ENCODE measurements around the gene DSCAML1. TPM values are rescaled to one million over a fixed set of nuclear protein-coding genes. Genes with fewer than 3 reads are reported as not detected.

Gene DSCAML1
- total and polyA plus RNA-seq, 9 of the 15 experiments (the other 6 are each of a cell fraction or from before 2014, with no cell fraction given) = not detected

DNA sequence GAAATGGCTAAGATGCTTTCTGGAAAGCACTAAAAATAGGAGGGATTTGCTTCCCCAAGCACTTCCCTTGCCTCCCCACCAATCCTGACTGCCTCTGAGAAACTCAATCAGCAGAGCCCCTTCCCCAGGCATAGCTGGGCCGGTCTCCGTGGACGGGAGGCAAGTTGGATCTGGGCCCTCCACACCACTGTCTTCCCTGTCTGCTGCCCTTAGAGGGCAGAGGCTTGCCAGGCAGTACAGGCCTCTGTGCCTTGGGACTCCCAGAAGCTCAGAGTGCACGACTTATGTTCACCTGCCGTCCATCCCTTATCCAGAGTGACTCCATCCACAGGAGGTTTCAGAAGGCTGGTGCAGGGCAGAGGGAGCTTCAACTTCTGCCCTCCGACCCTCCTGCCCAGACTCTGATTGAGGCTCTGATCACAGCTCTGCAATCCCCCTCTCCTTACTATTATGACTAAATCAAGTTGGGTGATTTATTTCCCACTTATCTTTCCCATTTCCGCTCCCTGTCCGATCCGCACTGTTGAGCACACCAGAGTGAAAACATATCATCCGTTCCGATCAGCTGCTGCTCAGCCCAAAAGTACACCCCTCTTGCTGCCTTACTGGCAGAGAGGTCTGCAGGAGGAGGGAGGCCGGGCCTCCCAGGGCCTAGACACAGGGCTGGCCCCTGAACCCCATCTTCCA lies 71.8 kb downstream of the DSCAML1 start:
- DNase-seq (ENCODE audit: extremely low read depth in 1 of 4, low spot score in 3 of 4) (no peak), FAIRE-seq (no peak), ATAC-seq (no peak)
- Histone ChIP-seq H4K20me1 (replicated peaks; ENCODE audit: control insufficient read depth, insufficient read depth, low read length) (peaks cover 12% of the 10 kb centered on the region; the same call in 1 of the 2 replicates), H3K4me3 (no peak overlapping the region), H3K9ac (ENCODE audit: insufficient read depth in 1 of 2, low read depth in 2 of 2, low read length in 2 of 2) (no peak overlapping the region), H3K79me2 (ENCODE audit: control insufficient read depth, insufficient read depth, low read length) (no peaks in the 10 kb centered on the region), H3K4me2 (ENCODE audit: insufficient read depth, low read length) (no peak overlapping the region), H2AFZ (ENCODE audit: low read depth, low read length) (no peak overlapping the region), H3K9me1 (ENCODE audit: control insufficient read depth, insufficient read depth, low read length) (no peaks in the 10 kb centered on the region), H3K9me3 (replicated peaks; ENCODE audit: control insufficient read depth, insufficient read depth, low read depth, low read length) (no peaks in the 10 kb centered on the region), H3K27ac (ENCODE audit: extremely low read depth, low read depth, low read length) (no peak overlapping the region), H3K4me1 (replicated peaks in 1 of 2; ENCODE audit: control insufficient read depth in 2 of 2, insufficient read depth in 2 of 2, low read length in 2 of 2) (no peaks in the 10 kb centered on the region), H3K36me3 (ENCODE audit: control insufficient read depth, insufficient read depth, low read length) (no peaks in the 10 kb centered on the region), H3K27me3 (ENCODE audit: control insufficient read depth in 2 of 2, insufficient read depth in 2 of 2, low read length in 2 of 2) (peaks cover 19 to 48% of the 10 kb centered on the region in 2 experiments; a peak in 4 of 5 replicates)
- ChIA-PET CTCF (ENCODE audit: low intra/inter-chr PET ratio) (no interaction called here), POLR2A (interaction anchor here (0.7 kb wide), 1 partner anchor 68 kb away, joined by 4 read pairs; no protein-coding TSS in a partner anchor)
- intact Hi-C loops (cut with micrococcal nuclease) = no loop called here
- no TSS peak for BruUV-seq (replicated peaks)
- TF ChIP-seq GATA2 (CRISPR knock-in tag; IDR thresholded peaks at IDR 0.05) (no peak), STAT5B (CRISPR knock-in tag; IDR thresholded peaks at IDR 0.05) (no peak), TAF15 (IDR thresholded peaks at IDR 0.05; ENCODE audit: low read depth, low read length) (no peak), IFI16 (CRISPR knock-in tag; IDR thresholded peaks at IDR 0.05) (no peak), PHB2 (IDR thresholded peaks at IDR 0.05; ENCODE audit: low read depth) (no peak), NCOR1 (IDR thresholded peaks at IDR 0.05) (no peak), SRSF3 (IDR thresholded peaks at IDR 0.05; ENCODE audit: insufficient read depth, low read length) (no peak), HDAC3 (IDR thresholded peaks at IDR 0.05; ENCODE audit: borderline replicate concordance, partially characterized antibody) (no peak), SP1 (CRISPR knock-in tag; IDR thresholded peaks at IDR 0.05) (no peak), NR2C1 (IDR thresholded peaks at IDR 0.05) (no peak), NR2C1 (tag; IDR thresholded peaks at IDR 0.05) (no peak), ZFP30 (CRISPR knock-in tag; IDR thresholded peaks at IDR 0.05; ENCODE audit: borderline replicate concordance) (no peak), MIER1 (IDR thresholded peaks at IDR 0.05; ENCODE audit: low read depth) (no peak)
- TF ChIP-seq, protein P1, sequence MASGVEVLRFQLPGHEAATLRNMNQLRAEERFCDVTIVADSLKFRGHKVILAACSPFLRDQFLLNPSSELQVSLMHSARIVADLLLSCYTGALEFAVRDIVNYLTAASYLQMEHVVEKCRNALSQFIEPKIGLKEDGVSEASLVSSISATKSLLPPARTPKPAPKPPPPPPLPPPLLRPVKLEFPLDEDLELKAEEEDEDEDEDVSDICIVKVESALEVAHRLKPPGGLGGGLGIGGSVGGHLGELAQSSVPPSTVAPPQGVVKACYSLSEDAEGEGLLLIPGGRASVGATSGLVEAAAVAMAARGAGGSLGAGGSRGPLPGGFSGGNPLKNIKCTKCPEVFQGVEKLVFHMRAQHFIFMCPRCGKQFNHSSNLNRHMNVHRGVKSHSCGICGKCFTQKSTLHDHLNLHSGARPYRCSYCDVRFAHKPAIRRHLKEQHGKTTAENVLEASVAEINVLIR (CRISPR knock-in tag; IDR thresholded peaks at IDR 0.05) = no peak
- TF ChIP-seq, protein P2, sequence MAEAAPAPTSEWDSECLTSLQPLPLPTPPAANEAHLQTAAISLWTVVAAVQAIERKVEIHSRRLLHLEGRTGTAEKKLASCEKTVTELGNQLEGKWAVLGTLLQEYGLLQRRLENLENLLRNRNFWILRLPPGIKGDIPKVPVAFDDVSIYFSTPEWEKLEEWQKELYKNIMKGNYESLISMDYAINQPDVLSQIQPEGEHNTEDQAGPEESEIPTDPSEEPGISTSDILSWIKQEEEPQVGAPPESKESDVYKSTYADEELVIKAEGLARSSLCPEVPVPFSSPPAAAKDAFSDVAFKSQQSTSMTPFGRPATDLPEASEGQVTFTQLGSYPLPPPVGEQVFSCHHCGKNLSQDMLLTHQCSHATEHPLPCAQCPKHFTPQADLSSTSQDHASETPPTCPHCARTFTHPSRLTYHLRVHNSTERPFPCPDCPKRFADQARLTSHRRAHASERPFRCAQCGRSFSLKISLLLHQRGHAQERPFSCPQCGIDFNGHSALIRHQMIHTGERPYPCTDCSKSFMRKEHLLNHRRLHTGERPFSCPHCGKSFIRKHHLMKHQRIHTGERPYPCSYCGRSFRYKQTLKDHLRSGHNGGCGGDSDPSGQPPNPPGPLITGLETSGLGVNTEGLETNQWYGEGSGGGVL (CRISPR knock-in tag; IDR thresholded peaks at IDR 0.05) = no peak
- in situ Hi-C loops (cut with MboI) = no loop called here
- WGBS (ENCODE audit: insufficient coverage, low coverage, missing lambda C conversion rate) = 2% methylated on average over 10 of the region's 12 CpGs

Measured in K562 (cell line).